ENCODE data around the gene TMEM31.

TMEM31 gene, protein sequence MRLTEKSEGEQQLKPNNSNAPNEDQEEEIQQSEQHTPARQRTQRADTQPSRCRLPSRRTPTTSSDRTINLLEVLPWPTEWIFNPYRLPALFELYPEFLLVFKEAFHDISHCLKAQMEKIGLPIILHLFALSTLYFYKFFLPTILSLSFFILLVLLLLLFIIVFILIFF

DNA sequence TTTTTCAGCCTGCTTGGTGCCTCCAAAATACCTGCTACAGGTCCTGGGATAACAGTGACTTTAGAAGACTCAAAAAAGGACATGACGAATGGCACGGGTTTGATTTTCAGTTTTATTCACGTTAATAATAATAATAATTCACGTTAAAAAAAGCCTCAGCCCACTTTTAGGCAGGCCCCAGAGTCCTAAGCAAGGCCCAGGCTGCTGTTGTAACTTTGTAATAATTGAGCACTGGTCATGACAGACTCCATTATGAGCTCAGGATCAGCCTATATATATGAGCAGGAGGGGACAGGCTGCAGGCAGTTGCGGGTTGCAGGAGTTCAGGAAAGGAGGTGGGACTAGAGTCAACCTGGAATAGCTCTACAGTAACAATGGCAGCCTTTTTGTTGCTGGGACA lies at the start of gene TMEM31:
Gene TMEM31, plus strand, starts transcription at position 301 of the 400 bp plus-strand sequence. CDS start 1,350 bp downstream, outside the sequence.
- DNase-seq (ENCODE audit: low read depth) = no peak
- H3K4me3 ChIP-seq (ENCODE audit: low read length) = no peak within 1 kb of the TSS
- TF ChIP-seq, protein P1, sequence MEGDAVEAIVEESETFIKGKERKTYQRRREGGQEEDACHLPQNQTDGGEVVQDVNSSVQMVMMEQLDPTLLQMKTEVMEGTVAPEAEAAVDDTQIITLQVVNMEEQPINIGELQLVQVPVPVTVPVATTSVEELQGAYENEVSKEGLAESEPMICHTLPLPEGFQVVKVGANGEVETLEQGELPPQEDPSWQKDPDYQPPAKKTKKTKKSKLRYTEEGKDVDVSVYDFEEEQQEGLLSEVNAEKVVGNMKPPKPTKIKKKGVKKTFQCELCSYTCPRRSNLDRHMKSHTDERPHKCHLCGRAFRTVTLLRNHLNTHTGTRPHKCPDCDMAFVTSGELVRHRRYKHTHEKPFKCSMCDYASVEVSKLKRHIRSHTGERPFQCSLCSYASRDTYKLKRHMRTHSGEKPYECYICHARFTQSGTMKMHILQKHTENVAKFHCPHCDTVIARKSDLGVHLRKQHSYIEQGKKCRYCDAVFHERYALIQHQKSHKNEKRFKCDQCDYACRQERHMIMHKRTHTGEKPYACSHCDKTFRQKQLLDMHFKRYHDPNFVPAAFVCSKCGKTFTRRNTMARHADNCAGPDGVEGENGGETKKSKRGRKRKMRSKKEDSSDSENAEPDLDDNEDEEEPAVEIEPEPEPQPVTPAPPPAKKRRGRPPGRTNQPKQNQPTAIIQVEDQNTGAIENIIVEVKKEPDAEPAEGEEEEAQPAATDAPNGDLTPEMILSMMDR (conservative IDR thresholded peaks at IDR 0.05; ENCODE audit: low read depth, low read length) = no peak

DNA sequence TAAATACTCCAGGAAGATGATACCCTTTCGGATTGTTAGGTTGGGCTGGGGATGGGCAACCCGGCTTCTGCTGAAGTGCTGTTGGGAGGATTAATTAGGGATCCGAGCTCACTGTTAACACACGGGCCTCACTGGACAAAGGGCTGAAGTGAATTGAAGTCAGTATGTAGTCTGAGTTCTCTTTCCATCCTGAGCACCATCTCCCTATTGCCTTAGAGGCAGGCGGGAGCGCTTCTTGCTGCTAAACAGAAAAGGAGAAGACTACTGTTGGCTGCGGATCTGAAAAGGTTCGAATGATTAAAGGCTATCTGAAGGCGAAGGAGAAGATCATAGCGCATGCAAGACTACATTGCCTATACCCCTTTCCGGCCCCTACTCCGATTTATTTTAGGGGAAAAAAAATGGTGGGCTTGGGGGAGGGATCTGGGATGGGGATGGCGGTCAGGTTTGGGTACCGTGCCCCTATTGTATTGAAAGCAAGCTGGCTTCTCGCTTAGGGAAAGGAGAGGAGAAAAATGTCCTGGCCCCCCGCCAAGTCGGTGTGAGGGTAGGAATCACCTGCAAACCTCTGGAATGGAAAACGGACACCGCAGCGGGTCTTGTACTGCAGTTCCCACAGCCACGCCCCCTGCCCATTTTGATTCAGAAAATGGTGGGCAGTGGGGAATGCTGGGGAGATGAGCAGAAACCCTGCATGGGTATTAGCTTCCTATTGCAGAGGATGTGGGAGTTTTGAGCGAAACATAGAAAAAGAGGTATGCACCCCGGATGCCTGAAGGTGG lies 46.5 kb upstream of the TMEM31 start:
- DNase-seq (ENCODE audit: low read depth) = no peak
- TF ChIP-seq, protein P1 (conservative IDR thresholded peaks at IDR 0.05; ENCODE audit: low read depth, low read length) = no peak
- peak overlapping the region; percentile 27 for H3K4me3 ChIP-seq (ENCODE audit: low read length)

DNA sequence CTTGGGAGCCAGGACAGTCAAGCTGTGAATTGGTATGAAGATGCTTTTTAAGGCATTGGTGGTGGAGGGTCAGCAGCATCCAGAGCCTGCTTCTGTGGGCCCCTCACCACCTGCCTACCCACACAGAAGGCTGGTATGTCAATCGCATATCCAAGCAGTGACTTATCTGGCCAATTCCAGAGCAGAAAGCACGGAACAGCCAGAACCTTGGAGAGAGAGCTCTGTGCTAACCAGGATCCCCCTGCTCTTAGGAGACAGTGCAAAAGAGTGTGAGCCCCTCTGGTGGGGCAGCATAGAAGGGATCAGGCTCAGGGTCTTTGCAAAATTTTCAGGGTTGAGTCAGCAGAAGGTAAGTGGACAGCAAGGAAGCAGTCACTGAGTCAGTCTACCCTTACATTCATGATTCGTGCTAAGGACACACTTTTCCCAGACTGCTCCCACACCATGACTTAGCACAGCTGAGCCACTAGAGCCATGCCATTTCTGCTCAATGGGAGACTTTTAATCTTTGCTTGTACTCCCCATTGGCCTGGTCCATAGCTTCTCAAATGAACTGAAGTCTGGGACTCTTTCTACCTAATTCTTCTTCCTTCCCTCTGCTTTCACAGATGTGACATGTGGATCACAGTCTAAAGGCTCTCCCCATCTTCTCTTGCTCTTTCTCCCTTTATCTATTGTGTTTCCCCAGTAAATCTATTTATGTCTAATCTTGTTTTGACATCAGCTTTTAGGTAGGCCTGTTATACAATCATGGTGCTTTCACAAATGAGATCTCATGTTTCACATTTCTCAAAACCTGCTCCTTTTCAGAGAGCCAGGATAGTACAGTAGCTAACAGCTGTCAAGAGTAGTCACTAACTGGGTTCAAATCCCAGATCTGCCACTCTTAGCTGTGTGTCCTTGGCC lies 44.3 kb upstream of the TMEM31 start:
- DNase-seq (ENCODE audit: low read depth) = no peak
- TF ChIP-seq, protein P1 (conservative IDR thresholded peaks at IDR 0.05; ENCODE audit: low read depth, low read length) = no peak
- no peak overlapping the region for H3K4me3 ChIP-seq (ENCODE audit: low read length)

DNA sequence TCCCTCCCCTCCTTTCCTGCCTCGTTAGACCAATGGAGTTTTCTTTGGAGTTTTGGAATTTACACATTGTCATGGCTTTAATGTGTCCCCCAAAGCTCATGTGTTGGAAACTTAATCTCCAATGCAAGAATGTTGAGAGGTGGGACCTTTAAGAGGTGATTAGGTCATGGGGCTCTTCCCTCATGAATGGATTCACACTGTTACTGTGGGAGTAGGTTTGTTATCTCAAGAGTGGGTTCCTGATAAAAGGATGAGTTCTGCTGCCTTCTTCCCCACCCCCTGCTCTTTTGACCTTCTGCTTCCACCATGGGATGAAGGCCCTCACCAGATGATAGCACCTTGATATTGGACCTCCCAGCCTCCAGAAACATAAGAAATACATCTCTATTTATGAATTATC lies 41.0 kb upstream of the TMEM31 start:
- no peak for DNase-seq (ENCODE audit: low read depth)
- TF ChIP-seq, protein P1 (conservative IDR thresholded peaks at IDR 0.05; ENCODE audit: low read depth, low read length) = no peak
- H3K4me3 ChIP-seq (ENCODE audit: low read length) = no peak overlapping the region

DNA sequence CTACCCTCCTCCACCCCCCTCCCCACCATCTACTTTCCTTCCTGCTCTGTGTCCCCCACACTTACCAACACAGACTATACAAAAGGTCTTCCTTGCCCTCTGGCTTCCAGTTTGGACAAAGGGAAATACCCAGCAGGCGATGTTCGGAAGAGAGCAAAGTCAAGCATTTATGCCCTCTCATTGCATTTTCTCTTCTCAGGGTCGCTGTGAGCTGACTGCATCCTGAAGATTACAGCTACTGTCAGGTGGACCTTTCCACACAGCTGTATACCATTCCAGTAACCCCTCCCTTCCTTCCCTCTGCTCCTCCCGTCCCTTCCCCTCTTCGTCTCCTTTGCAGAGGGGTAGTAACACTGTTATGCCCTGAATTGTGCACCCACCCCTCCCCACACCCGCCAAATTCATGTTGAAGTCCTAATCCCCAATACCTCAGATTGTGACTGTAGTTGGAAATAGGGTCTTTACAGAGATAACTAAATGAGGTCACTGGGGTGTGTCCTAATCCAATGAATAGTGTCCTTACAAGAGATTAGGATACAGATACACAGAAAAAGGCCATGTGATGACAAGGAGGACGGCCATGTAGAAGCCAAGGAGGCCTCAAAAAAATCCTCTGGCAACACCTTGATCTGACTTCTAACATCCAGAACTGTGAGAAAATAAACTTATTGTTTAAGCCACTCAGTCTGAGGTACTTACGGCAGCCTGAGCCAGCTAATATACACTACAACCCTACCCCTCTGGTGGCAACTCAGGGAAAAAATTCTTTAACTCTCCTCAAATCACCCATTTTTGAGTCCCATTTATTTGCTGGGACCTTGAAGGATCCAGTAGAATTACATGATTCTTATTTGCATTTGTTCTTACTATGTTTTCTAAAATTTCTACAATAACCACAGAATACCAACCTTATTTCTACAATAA lies 35.9 kb upstream of the TMEM31 start:
- no peak for DNase-seq (ENCODE audit: low read depth)
- no peak overlapping the region for H3K4me3 ChIP-seq (ENCODE audit: low read length)
- TF ChIP-seq, protein P1 (conservative IDR thresholded peaks at IDR 0.05; ENCODE audit: low read depth, low read length) = no peak

Data from retinal pigment epithelial cell (primary cell).